ENCODE results near the gene KRT9. TPM values are rescaled to one million over a fixed set of nuclear protein-coding genes. Genes with fewer than 3 reads are reported as not detected.

Gene KRT9
- total RNA-seq, 2 experiments from 2014 or later: not detected

DNA sequence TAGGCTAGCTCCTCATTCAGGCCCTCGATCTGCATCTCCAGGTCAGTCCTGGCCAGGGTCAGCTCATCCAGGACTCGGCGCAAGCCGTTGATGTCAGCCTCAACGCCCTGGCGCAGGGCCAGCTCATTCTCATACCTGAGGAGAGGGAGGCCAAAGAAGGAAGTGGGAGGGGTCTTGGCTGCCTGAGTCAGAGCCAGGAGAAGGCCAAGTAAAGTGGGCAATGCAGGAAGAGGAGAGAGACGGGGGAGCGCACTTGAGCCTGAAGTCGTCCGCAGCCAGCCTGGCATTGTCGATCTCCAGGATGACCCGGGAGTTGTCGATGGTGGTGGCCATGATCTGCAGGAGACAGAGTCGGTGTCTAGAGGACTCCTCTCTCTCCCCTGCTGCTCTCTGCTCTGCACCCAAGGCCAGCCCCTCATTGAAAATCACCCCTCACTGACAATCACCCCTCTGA lies 55.0 kb downstream of the KRT9 start:
- no peak overlapping the region for H3K27ac Mint-ChIP-seq
- CTCF ChIA-PET: no interaction called here
- intact Hi-C loops (cut with DNase I, micrococcal nuclease): no loop called here
- DNase-seq: no peak
- Histone ChIP-seq H3K4me1 (ENCODE audit: insufficient read depth, low read length) (no peaks in the 10 kb centered on the region), H3K27ac (ENCODE audit: low read depth in 1 of 2, low read length in 2 of 2) (no peak overlapping the region), H3K27me3 (ENCODE audit: control insufficient read depth in 1 of 2, insufficient read depth in 2 of 2, low read length in 2 of 2) (peaks cover 0 to 5% of the 10 kb centered on the region in 2 experiments), H3K4me3 (ENCODE audit: low read length) (no peak overlapping the region), H3K36me3 (ENCODE audit: insufficient read depth, low read length) (no peaks in the 10 kb centered on the region), H3K9me3 (ENCODE audit: control insufficient read depth in 1 of 2, insufficient read depth in 1 of 2, low read length in 2 of 2) (no peaks in the 10 kb centered on the region)
- no peak overlapping the region for H3K4me3 Mint-ChIP-seq
- TF ChIP-seq, protein P1, sequence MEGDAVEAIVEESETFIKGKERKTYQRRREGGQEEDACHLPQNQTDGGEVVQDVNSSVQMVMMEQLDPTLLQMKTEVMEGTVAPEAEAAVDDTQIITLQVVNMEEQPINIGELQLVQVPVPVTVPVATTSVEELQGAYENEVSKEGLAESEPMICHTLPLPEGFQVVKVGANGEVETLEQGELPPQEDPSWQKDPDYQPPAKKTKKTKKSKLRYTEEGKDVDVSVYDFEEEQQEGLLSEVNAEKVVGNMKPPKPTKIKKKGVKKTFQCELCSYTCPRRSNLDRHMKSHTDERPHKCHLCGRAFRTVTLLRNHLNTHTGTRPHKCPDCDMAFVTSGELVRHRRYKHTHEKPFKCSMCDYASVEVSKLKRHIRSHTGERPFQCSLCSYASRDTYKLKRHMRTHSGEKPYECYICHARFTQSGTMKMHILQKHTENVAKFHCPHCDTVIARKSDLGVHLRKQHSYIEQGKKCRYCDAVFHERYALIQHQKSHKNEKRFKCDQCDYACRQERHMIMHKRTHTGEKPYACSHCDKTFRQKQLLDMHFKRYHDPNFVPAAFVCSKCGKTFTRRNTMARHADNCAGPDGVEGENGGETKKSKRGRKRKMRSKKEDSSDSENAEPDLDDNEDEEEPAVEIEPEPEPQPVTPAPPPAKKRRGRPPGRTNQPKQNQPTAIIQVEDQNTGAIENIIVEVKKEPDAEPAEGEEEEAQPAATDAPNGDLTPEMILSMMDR (IDR thresholded peaks at IDR 0.05): no peak
- no peaks in the 10 kb centered on the region for H3K4me1 Mint-ChIP-seq (ENCODE audit: low read depth)
- H3K27me3 Mint-ChIP-seq: peaks cover 6% of the 10 kb centered on the region
- no peaks in the 10 kb centered on the region for H3K9me3 Mint-ChIP-seq
- H3K36me3 Mint-ChIP-seq (ENCODE audit: low read depth): no peaks in the 10 kb centered on the region
- POLR2A ChIA-PET: interaction anchor here (0.5 kb wide), 1 partner anchor 22 kb away, joined by 3 read pairs; no protein-coding TSS in a partner anchor
- ATAC-seq (ENCODE audit: poor library complexity): no peak

DNA sequence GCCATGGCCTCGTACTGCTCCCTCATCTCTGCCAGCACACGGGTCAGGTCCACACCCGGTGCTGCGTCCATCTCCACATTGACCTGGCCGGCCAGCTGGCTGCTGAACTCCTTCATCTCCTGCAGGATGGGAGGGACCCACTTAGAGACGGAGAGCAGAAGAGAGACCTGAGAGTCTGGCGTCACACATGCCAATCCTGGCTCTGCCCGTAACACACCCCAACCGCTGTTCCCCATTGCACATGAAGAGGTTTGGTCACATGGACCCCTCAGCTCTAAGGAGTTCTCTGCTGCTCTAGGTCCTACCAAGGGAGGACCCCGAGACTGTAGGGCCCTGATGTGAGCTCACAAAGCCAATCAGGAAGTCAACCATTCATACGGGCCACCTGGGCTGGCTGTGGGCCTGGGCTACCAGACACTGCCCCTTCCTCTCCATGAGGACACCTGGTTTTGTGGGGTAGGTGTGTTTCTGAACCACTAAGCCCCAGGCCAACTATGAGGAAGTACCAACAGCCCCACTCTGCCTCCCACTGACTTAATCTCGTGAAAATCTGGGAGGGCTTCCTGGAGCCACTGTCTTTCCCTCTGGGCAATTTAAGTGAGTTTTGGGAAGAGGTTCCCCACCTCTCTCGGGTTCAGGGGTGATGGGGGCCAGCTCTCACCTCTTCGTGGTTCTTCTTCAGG lies 55.6 kb downstream of the KRT9 start:
- intact Hi-C loops (cut with DNase I, micrococcal nuclease): no loop called here
- CTCF ChIA-PET: no interaction called here
- no peak for ATAC-seq (ENCODE audit: poor library complexity)

More for the DNA sequence above, 55.6 kb downstream of the KRT9 start:
- Histone ChIP-seq H3K9me3 (ENCODE audit: control insufficient read depth in 1 of 2, insufficient read depth in 1 of 2, low read length in 2 of 2) (no peaks in the 10 kb centered on the region), H3K4me3 (ENCODE audit: low read length) (no peak overlapping the region), H3K4me1 (ENCODE audit: insufficient read depth, low read length) (no peaks in the 10 kb centered on the region), H3K27ac (ENCODE audit: low read depth in 1 of 2, low read length in 2 of 2) (no peak overlapping the region), H3K36me3 (ENCODE audit: insufficient read depth, low read length) (no peaks in the 10 kb centered on the region), H3K27me3 (ENCODE audit: control insufficient read depth in 1 of 2, insufficient read depth in 2 of 2, low read length in 2 of 2) (peaks cover 0 to 5% of the 10 kb centered on the region in 2 experiments)
- H3K9me3 Mint-ChIP-seq: no peaks in the 10 kb centered on the region
- POLR2A ChIA-PET: interaction anchor here (0.5 kb wide), 1 partner anchor 21 kb away, joined by 3 read pairs; no protein-coding TSS in a partner anchor
- H3K4me3 Mint-ChIP-seq: no peak overlapping the region
- H3K4me1 Mint-ChIP-seq (ENCODE audit: low read depth): no peaks in the 10 kb centered on the region
- DNase-seq: no peak
- H3K27ac Mint-ChIP-seq: no peak overlapping the region
- H3K27me3 Mint-ChIP-seq: peaks cover 6% of the 10 kb centered on the region
- no peaks in the 10 kb centered on the region for H3K36me3 Mint-ChIP-seq (ENCODE audit: low read depth)
- TF ChIP-seq, protein P1 (IDR thresholded peaks at IDR 0.05): no peak

Small RNA genes within 50 kb of the gene (microRNA-seq; reads per million reads assigned to microRNA genes)
- gene MIR6510 (ENCODE audit: borderline microRNAs expressed, borderline replicate concordance): not detected

Other genes starting within 250 kb of the KRT9 start
- not detected for gene KRT33A, start 221.2 kb downstream of the KRT9 start, total RNA-seq
- not detected for gene KRT33B, start 202.2 kb downstream of the KRT9 start, total RNA-seq
- not detected for gene KRT34, start 189.8 kb downstream of the KRT9 start, total RNA-seq
- not detected for gene KRT31, start 174.5 kb downstream of the KRT9 start, total RNA-seq
- not detected for gene KRT37, start 147.5 kb downstream of the KRT9 start, total RNA-seq
- not detected for gene KRT38, start 131.1 kb downstream of the KRT9 start, total RNA-seq
- not detected for gene KRT32, start 104.7 kb downstream of the KRT9 start, total RNA-seq
- not detected for gene KRT35, start 90.9 kb downstream of the KRT9 start, total RNA-seq
- gene KRT36, start 82.1 kb downstream of the KRT9 start, total RNA-seq: not detected
- not detected for gene KRT13, start 66.4 kb downstream of the KRT9 start, total RNA-seq
- not detected for gene KRT15, start 53.2 kb downstream of the KRT9 start, total RNA-seq
- not detected for gene KRT19, start 43.8 kb downstream of the KRT9 start, total RNA-seq
- gene KRT14, start 14.8 kb upstream of the KRT9 start, total RNA-seq: not detected
- gene KRT16, start 40.7 kb upstream of the KRT9 start, total RNA-seq: not detected
- gene KRT17, start 52.5 kb upstream of the KRT9 start, total RNA-seq: not detected
- 1,000 to 10,000 TPM; 3,351 to 3,391 TPM for gene EIF1, start 116.8 kb upstream of the KRT9 start, total RNA-seq
- not detected for gene GAST, start 140.3 kb upstream of the KRT9 start, total RNA-seq
- gene HAP1, start 162.6 kb upstream of the KRT9 start, total RNA-seq: under 1 TPM in 1 of 2 experiments, not detected in 1; 0.11 TPM
- 1 to 10 TPM in 1 of 2 experiments, under 1 TPM in 1; 0.88 to 1.1 TPM for gene JUP, start 214.7 kb upstream of the KRT9 start, total RNA-seq
- gene P3H4, start 239.9 kb upstream of the KRT9 start, total RNA-seq: 1 to 10 TPM; 1.3 to 2.3 TPM
- not detected for gene FKBP10, start 240.9 kb upstream of the KRT9 start, total RNA-seq